ENCODE results near the gene OTOGL.

DNA sequence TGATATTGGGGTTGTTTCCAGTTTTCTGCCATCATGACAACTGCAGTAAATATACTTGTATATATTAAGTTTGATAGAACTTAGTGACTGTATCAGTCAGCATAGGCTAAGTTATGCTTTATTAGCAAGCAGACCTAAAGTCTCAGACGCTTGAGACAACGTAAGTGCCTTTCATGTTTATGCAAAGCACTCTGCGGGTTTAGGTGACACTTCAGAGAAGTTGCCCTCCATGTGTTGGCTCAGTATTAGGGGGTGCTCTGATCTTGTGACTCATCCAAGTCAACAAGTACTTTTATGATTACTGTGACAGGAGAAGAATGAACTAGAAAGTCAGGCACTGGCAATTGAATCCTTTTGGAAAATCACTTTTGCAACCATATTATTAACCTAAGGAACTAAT lies 13.3 kb upstream of the OTOGL start:
- TF ChIP-seq EP300 (IDR thresholded peaks at IDR 0.05) (no peak), POLR2A (IDR thresholded peaks at IDR 0.05) (no peak)
- TF ChIP-seq, protein P1, sequence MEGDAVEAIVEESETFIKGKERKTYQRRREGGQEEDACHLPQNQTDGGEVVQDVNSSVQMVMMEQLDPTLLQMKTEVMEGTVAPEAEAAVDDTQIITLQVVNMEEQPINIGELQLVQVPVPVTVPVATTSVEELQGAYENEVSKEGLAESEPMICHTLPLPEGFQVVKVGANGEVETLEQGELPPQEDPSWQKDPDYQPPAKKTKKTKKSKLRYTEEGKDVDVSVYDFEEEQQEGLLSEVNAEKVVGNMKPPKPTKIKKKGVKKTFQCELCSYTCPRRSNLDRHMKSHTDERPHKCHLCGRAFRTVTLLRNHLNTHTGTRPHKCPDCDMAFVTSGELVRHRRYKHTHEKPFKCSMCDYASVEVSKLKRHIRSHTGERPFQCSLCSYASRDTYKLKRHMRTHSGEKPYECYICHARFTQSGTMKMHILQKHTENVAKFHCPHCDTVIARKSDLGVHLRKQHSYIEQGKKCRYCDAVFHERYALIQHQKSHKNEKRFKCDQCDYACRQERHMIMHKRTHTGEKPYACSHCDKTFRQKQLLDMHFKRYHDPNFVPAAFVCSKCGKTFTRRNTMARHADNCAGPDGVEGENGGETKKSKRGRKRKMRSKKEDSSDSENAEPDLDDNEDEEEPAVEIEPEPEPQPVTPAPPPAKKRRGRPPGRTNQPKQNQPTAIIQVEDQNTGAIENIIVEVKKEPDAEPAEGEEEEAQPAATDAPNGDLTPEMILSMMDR (IDR thresholded peaks at IDR 0.05), result no peak

Measured in ovary (tissue), 3 donors.